K562 (cell line): ENCODE data around the gene DOCK8. TPM values are rescaled to one million over a fixed set of nuclear protein-coding genes. Genes with fewer than 3 reads are reported as not detected.

Source experiments
- ATAC-seq: fragments of 200-7000 bp; cut with Tn5 transposase; 3 replicates; pipeline ENCODE4 v1.9.1; 2020; ENCODE audit warnings: moderate library complexity
- BruUV-seq: library from RNA; stranded (reverse); fragments of 400-500 nt; replicated peaks from 2 replicates; lab custom pipeline; 2021; lab: Mats Ljungman, UMichigan
- CTCF ChIA-PET: fragments of 300-600 bp; formaldehyde crosslinking; extraction: SDS; loops from one replicate; lab custom pipeline; 2021; ENCODE audit warnings: low intra/inter-chr PET ratio; lab: Yijun Ruan, JAX
- POLR2A ChIA-PET: fragments of 300-600, 350-650 bp; sonication (Branson Sonifier 250); formaldehyde crosslinking; extraction: SDS; loops from one replicate; lab custom pipeline; 2021; ENCODE audit warnings: antibody characterized with exemption, inconsistent platforms; lab: Yijun Ruan, JAX
- DNase-seq, 4 experiments: peaks; one replicate each; pipeline versions ENCODE4 v3.0.0 to v3.0.0-alpha.2; 2011 to 2018; ENCODE audit warnings: low spot score in 3 of 4, mixed read lengths in 3 of 4; ENCODE audit errors: extremely low read depth in 1 of 4
- FAIRE-seq: peaks from 2 replicates; lab custom pipeline; 2011; peaks lifted over from hg19 to GRCh38; lab: Jason Lieb, UNC
- H2AFZ ChIP-seq: 2 replicates; pipeline ENCODE4 v1.6.0; 2011; ENCODE audit warnings: low read depth, low read length, control low read depth, inconsistent platforms
- H3K27ac ChIP-seq: fragments of 200-600 bp; 3 replicates; pipeline ENCODE4 v1.8.0; 2011; ENCODE audit warnings: low read depth, mild to moderate bottlenecking, control low read depth, inconsistent platforms, low read length, moderate library complexity, mixed read lengths; ENCODE audit errors: extremely low read depth
- H3K27me3 ChIP-seq, 2 experiments: fragments of 300-600 bp in 1 of 2; 2 replicates in 1 of 2; 3 replicates in 1 of 2; pipeline versions ENCODE4 v1.6.0 to v1.8.0; 2011; ENCODE audit warnings: inconsistent platforms in 2 of 2, low read length in 2 of 2, mild to moderate bottlenecking in 1 of 2, mixed read lengths in 1 of 2, moderate library complexity in 1 of 2; ENCODE audit not compliant: control insufficient read depth in 2 of 2, insufficient read depth in 2 of 2
- H3K36me3 ChIP-seq: fragments of 300-600 bp; 3 replicates; pipeline ENCODE4 v1.8.0; 2011; ENCODE audit warnings: mild to moderate bottlenecking, low read length, inconsistent platforms; ENCODE audit not compliant: control insufficient read depth, insufficient read depth
- H3K4me1 ChIP-seq, 2 experiments: fragments of 200-600 bp in 1 of 2; replicated peaks in 1 of 2; 2 replicates in 1 of 2; 3 replicates in 1 of 2; pipeline versions ENCODE4 v1.5.1 to v1.8.0; 2011; ENCODE audit warnings: inconsistent platforms in 2 of 2, low read length in 2 of 2, mild to moderate bottlenecking in 1 of 2, mixed read lengths in 1 of 2, moderate library complexity in 1 of 2; ENCODE audit not compliant: control insufficient read depth in 2 of 2, insufficient read depth in 2 of 2
- H3K4me2 ChIP-seq: 2 replicates; pipeline ENCODE4 v1.6.1; 2011; ENCODE audit warnings: low read length, control low read depth, inconsistent platforms, mixed read lengths; ENCODE audit not compliant: insufficient read depth
- H3K4me3 ChIP-seq: fragments of 200-600 bp; sonication (generic), shearing (Covaris generic); 2 replicates; pipeline ENCODE4 v1.5.1; 2016; ENCODE audit warnings: control low read depth, inconsistent platforms
- H3K79me2 ChIP-seq: fragments of 200-600 bp; 3 replicates; pipeline ENCODE4 v1.8.0; 2011; ENCODE audit warnings: low read length, inconsistent platforms; ENCODE audit not compliant: control insufficient read depth, insufficient read depth
- H3K9ac ChIP-seq, 2 experiments: 2 replicates each; pipeline versions ENCODE4 v1.6.0 to v1.6.1; 2011; ENCODE audit warnings: low read depth in 2 of 2, low read length in 2 of 2, control low read depth in 1 of 2, inconsistent platforms in 1 of 2, mild to moderate bottlenecking in 1 of 2, mixed read lengths in 1 of 2; ENCODE audit not compliant: insufficient read depth in 1 of 2
- H3K9me1 ChIP-seq: one replicate; pipeline ENCODE4 v1.6.0; 2011; ENCODE audit warnings: inconsistent platforms, mild to moderate bottlenecking, low read length, moderate library complexity; ENCODE audit not compliant: control insufficient read depth, insufficient read depth
- H3K9me3 ChIP-seq: replicated peaks from 2 replicates; pipeline ENCODE4 v1.5.1; 2011; ENCODE audit warnings: low read depth, low read length, inconsistent platforms; ENCODE audit not compliant: control insufficient read depth, insufficient read depth
- H4K20me1 ChIP-seq: replicated peaks from 2 replicates; pipeline ENCODE4 v1.6.1; 2011; ENCODE audit warnings: low read length, inconsistent platforms, mixed read lengths; ENCODE audit not compliant: control insufficient read depth, insufficient read depth
- BRF2 ChIP-seq: IDR thresholded peaks from 3 replicates; pipeline ENCODE4 v1.6.1; 2011; ENCODE audit warnings: borderline replicate concordance, mild to moderate bottlenecking; ENCODE audit not compliant: insufficient read length, insufficient read depth
- PBX2 ChIP-seq, 2 experiments: IDR thresholded peaks in 1 of 2; conservative IDR thresholded peaks in 1 of 2; 2 replicates each; pipeline ENCODE4 v1.6.1; 2016; ENCODE audit warnings: low read depth in 2 of 2, mild to moderate bottlenecking in 1 of 2, missing compliant biosample characterization in 1 of 2, missing genetic modification characterization in 1 of 2, moderate library complexity in 1 of 2
- ZBTB33 ChIP-seq: sonication (generic); formaldehyde crosslinking; IDR thresholded peaks from 2 replicates; pipeline ENCODE4 v1.8.1; 2023; ENCODE audit warnings: mild to moderate bottlenecking, missing genetic modification reagents
- ZBTB43 ChIP-seq: sonication (generic); formaldehyde crosslinking; IDR thresholded peaks from 2 replicates; pipeline ENCODE4 v1.8.0; 2023; ENCODE audit warnings: mild to moderate bottlenecking, missing genetic modification reagents
- WGBS: fragments of 100-300 bp; shearing (Covaris generic); methylation state at CpG from one replicate; pipeline ENCODE4 v1.1.6; 2016; ENCODE audit warnings: low coverage, mixed read lengths; ENCODE audit not compliant: insufficient coverage; ENCODE audit errors: missing lambda C conversion rate; 5-methylcytosine and 5-hydroxymethylcytosine counted together
- in situ Hi-C: fragments of 300-500 bp; cut with MboI; formaldehyde crosslinking; loops from 4 replicates; pipeline ENCODE4 v1.15.0; 2018; ENCODE audit warnings: inconsistent platforms, mixed read lengths
- intact Hi-C: fragments of 100-400 bp; cut with micrococcal nuclease; formaldehyde crosslinking; loops from 2 replicates; pipeline ENCODE4 v1.14.2; 2022
- polyA plus RNA-seq, 8 experiments: library from polyadenylated mRNA; depleted of rRNA in 4 of 8; stranded (reverse) in 5 of 8; unstranded in 3 of 8; fragments of >200 nt; fragmentation: Nextera tagmentation in 2 of 8; fragmentation: Illumina TruSeq in 1 of 8; extraction: Ambion mirVana in 2 of 8; extraction: Trizol in 1 of 8; gene quantifications; 2 replicates each; pipeline versions ENCODE4 v1.2.1 to v1.2.3, GENCODE V29; 2011 to 2014; ENCODE audit warnings: inconsistent platforms in 1 of 8, missing spikeins in 1 of 8
- total RNA-seq, 7 experiments: library from RNA; depleted of rRNA in 6 of 7; stranded (reverse); fragments of >200 nt in 6 of 7; fragmentation: Illumina TruSeq in 2 of 7; extraction: Trizol in 2 of 7; gene quantifications; 2 replicates each; pipeline versions ENCODE4 v1.2.1 to v1.2.3, GENCODE V29; 2011 to 2021; ENCODE audit warnings: low replicate concordance in 1 of 7

The DOCK8 gene
- total and polyA plus RNA-seq, 9 of the 15 experiments (the other 6 are each of a cell fraction or from before 2014, with no cell fraction given), result 14.4 to 53.8 (median 25.1) TPM

- no peaks in the 10 kb centered on the region for H4K20me1 ChIP-seq
- ChIA-PET POLR2A (interaction anchor here (1.0 kb wide), 1 partner anchor 35 kb away, joined by 4 read pairs; no protein-coding TSS in a partner anchor), CTCF (no interaction called here)
- ATAC-seq, result peak; percentile 14
- no peaks in the 10 kb centered on the region for H3K36me3 ChIP-seq
- 43% methylated on average over 13 of the region's 92 CpGs for whole genome bisulfite sequencing
- FAIRE-seq, result no peak
- H3K27me3 ChIP-seq, result peaks cover 5 to 16% of the 10 kb centered on the region in 2 experiments; a peak in 4 of 5 replicates
- no peak overlapping the region for H3K27ac ChIP-seq
- peak overlapping the region in 1 of 2 experiments; percentile 91; a peak in 2 of 4 replicates for H3K9ac ChIP-seq
- intact Hi-C loops (no loop called here), in situ Hi-C loops (no loop called here)
- peak overlapping the region; percentile 59 for H3K4me3 ChIP-seq
- DNase-seq, result peak in 3 of 4 experiments; percentile 9 to 25 (median 16)
- no peaks in the 10 kb centered on the region for H3K79me2 ChIP-seq
- peak overlapping the region; percentile 82; the same call in 1 of the 2 replicates for H3K4me2 ChIP-seq
- TF ChIP-seq ZBTB43 (CRISPR knock-in tag) (no peak), ZBTB33 (CRISPR knock-in tag) (peak; percentile 31; the same call in 1 of the 2 replicates), PBX2 (CRISPR knock-in tag; IDR thresholded peaks at IDR 0.05; ENCODE audit: low read depth) (no peak), PBX2 (tag; conservative IDR thresholded peaks at IDR 0.05; ENCODE audit: low read depth) (no peak), BRF2 (no peak)
- BruUV-seq, result no TSS peak
- peaks cover 3 to 20% of the 10 kb centered on the region in 2 experiments; a peak in 3 of 5 replicates for H3K4me1 ChIP-seq
- H2AFZ ChIP-seq, result no peak overlapping the region
- H3K9me1 ChIP-seq, result no peaks in the 10 kb centered on the region
- H3K9me3 ChIP-seq, result no peaks in the 10 kb centered on the region
These were observed 290.5 kb downstream of the DOCK8 start for GRCh38 chr9:504921-505740.
